Keratinocyte (primary cell): ENCODE results near the gene RPH3AL.

Experiments
- CTCF ChIP-seq, 3 experiments: IDR thresholded peaks in 1 of 3; conservative IDR thresholded peaks in 1 of 3; optimal IDR thresholded peaks in 1 of 3; 2 replicates in 2 of 3; 3 replicates in 1 of 3; pipeline versions ENCODE3 to v1.5.1; 2011; ENCODE audit warnings: low read length in 3 of 3, mild to moderate bottlenecking in 3 of 3, moderate library complexity in 2 of 3, control low read depth in 1 of 3, inconsistent platforms in 1 of 3; ENCODE audit not compliant: insufficient read depth in 2 of 3; ENCODE audit errors: extremely low read depth in 1 of 3
- EZH2 ChIP-seq: IDR thresholded peaks from one replicate; pipeline ENCODE4 v1.6.1; 2012; ENCODE audit warnings: inconsistent platforms, mild to moderate bottlenecking, low read length, moderate library complexity

GRCh38 chr17:236641-237405 lies 115.8 kb downstream of the RPH3AL start:
- TF ChIP-seq EZH2: no peak
- no peak for TF ChIP-seq CTCF (optimal IDR thresholded peaks at IDR 0.05 in 1 of 3, IDR thresholded peaks at IDR 0.05 in 1 of 3, conservative IDR thresholded peaks at IDR 0.05 in 1 of 3; ENCODE audit: extremely low read depth in 1 of 3, insufficient read depth in 2 of 3, low read length in 3 of 3)
